Breast epithelium (tissue), 4 donors: Measurements from ENCODE around the gene LTBP2. TPM values are rescaled to one million over a fixed set of nuclear protein-coding genes. Genes with fewer than 3 reads are reported as not detected.
A peak's percentile ranks its signal among the peaks of the same experiment; 100 is the strongest.

Experiments
- DNase-seq, 2 donors: peaks; one replicate each; pipeline ENCODE4 v3.0.0-alpha.2; 2019; ENCODE audit warnings: low spot score in 2 of 2
- H3K27ac ChIP-seq, 2 donors: fragments of 200-600 bp; sonication (generic) in 1 of 2; one replicate each; pipeline ENCODE4 v1.5.1; 2016 to 2019; ENCODE audit warnings: mild to moderate bottlenecking in 1 of 2
- H3K27me3 ChIP-seq, 2 donors: fragments of 200-600 bp; sonication (generic) in 1 of 2; one replicate each; pipeline versions ENCODE4 v1.5.1 to v1.6.0; 2017 to 2019; ENCODE audit warnings: control low read depth in 1 of 2, mild to moderate bottlenecking in 1 of 2
- H3K36me3 ChIP-seq: fragments of 200-600 bp; one replicate; pipeline ENCODE4 v1.5.1; 2019
- H3K4me1 ChIP-seq, 2 donors: fragments of 200-600 bp; sonication (generic); one replicate each; pipeline ENCODE4 v1.5.1; 2016 to 2019; ENCODE audit warnings: control low read depth in 1 of 2
- H3K4me3 ChIP-seq, 3 donors: fragments of 200-600 bp; sonication (generic); 1 replicate in 2 of 3; 2 replicates in 1 of 3; pipeline ENCODE4 v1.5.1; 2016 to 2019; ENCODE audit warnings: mild to moderate bottlenecking in 3 of 3, moderate library complexity in 2 of 3
- H3K9me3 ChIP-seq, 2 donors: fragments of 200-600 bp; sonication (generic) in 1 of 2; one replicate each; pipeline ENCODE4 v1.5.1; 2016 to 2019; ENCODE audit warnings: control low read depth in 1 of 2
- POLR2A ChIP-seq: fragments of 450-650 bp; IDR thresholded peaks from one replicate; pipeline ENCODE4 v1.6.1; 2016; ENCODE audit warnings: antibody characterized with exemption, mild to moderate bottlenecking, moderate library complexity
- POLR2AphosphoS5 ChIP-seq, 3 donors: sonication (generic); formaldehyde crosslinking; IDR thresholded peaks; one replicate each; pipeline ENCODE4 v1.6.1; 2017; ENCODE audit warnings: antibody characterized with exemption in 3 of 3
- intact Hi-C: fragments of 100-400 bp; cut with DNase I; formaldehyde crosslinking; loops from one replicate; pipeline ENCODE4 v1.15.1; 2023; ENCODE audit warnings: low total_unique reads
- total RNA-seq, 3 donors: library from RNA; depleted of rRNA; stranded (reverse); fragments of >200 nt; gene quantifications; one replicate each; pipeline ENCODE4 v1.1.0, GENCODE V29; 2016
- TF ChIP-seq, protein P1 (sequence below), 3 donors: fragments of 450-650 bp; IDR thresholded peaks; one replicate each; pipeline ENCODE4 v1.5.1; 2016 to 2017; ENCODE audit warnings: antibody characterized with exemption in 3 of 3, mild to moderate bottlenecking in 3 of 3, moderate library complexity in 3 of 3

Gene LTBP2
- total RNA-seq, 3 donors from 2014 or later = 34.7 to 91.1 (median 79.0) TPM

DNA sequence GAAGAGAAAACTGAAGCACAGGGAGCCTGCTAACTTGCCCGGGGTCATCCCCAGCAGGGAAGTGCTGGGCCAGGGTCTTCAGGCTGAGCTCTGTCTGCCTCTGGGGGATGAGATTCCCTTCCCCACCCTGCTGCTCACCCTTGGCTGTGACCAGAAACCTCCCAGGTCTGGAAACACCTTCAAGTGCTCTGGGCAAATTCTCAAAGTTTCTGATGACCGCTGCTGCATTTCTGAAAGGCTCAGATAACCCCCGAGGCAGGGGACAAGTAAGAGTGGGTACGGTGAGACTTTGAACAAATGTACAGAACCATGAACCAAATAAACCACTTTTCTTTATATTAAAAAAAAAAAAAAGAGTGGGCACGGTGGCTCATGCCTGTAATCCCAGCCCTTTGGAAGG lies 41.3 kb downstream of the LTBP2 start:
- no peak overlapping the region for H3K4me3 ChIP-seq

DNA sequence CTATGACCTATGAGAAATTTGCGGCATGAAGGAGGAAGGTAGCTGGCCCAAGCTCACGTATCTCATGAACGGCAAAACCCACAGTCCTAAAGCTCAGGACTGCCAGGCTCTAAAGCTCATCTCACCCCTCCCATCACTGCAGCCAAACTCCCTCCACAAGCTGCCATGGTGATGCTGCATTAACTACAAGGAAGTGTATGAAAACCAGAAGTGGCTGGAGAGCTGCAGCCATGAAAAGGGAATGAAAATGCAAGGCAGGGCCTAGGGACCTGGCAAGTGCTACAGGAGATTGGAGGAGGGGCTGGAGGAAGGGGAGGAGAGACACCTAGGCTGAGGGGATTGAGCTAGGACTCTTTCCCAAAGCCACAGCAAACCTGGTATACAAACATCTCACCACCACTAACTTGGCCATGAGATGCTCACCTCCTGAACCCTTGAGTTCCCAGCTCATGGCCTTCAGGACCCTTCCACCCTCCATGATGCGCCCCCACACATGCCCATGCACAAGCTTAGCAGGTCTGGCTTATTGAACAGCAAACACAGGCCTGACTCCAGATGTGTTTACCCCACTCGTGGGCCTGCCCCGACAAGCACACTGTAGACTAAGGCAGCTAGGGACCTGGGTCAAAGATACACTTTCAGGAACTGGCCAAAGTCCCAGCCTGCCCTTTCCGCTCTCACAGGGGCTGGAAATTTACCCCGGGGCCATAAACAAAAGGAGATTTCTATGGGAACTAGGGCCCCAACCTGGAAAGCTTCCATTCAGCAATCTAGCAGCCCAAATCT lies 42.0 kb downstream of the LTBP2 start:
- DNase-seq = peak in 1 of 2 donors; percentile 56
- peak overlapping the region; percentile 93 to 94 for H3K27ac ChIP-seq
- H3K36me3 ChIP-seq = no peaks in the 10 kb centered on the region
- TF ChIP-seq, protein P1, sequence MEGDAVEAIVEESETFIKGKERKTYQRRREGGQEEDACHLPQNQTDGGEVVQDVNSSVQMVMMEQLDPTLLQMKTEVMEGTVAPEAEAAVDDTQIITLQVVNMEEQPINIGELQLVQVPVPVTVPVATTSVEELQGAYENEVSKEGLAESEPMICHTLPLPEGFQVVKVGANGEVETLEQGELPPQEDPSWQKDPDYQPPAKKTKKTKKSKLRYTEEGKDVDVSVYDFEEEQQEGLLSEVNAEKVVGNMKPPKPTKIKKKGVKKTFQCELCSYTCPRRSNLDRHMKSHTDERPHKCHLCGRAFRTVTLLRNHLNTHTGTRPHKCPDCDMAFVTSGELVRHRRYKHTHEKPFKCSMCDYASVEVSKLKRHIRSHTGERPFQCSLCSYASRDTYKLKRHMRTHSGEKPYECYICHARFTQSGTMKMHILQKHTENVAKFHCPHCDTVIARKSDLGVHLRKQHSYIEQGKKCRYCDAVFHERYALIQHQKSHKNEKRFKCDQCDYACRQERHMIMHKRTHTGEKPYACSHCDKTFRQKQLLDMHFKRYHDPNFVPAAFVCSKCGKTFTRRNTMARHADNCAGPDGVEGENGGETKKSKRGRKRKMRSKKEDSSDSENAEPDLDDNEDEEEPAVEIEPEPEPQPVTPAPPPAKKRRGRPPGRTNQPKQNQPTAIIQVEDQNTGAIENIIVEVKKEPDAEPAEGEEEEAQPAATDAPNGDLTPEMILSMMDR (IDR thresholded peaks at IDR 0.05) = no peak
- TF ChIP-seq POLR2AphosphoS5 (IDR thresholded peaks at IDR 0.05) (no peak), POLR2A (no peak)
- no peaks in the 10 kb centered on the region for H3K27me3 ChIP-seq
- intact Hi-C loops = no loop called here
- H3K9me3 ChIP-seq = no peaks in the 10 kb centered on the region
- H3K4me1 ChIP-seq = peaks cover 18 to 43% of the 10 kb centered on the region in 2 donors
- H3K4me3 ChIP-seq = no peak overlapping the region

More for the DNA sequence above, 41.3 kb downstream of the LTBP2 start:
- Histone ChIP-seq H3K27ac (peak overlapping the region; percentile 93 to 94), H3K27me3 (no peaks in the 10 kb centered on the region), H3K9me3 (no peaks in the 10 kb centered on the region), H3K36me3 (no peaks in the 10 kb centered on the region), H3K4me1 (peaks cover 18 to 43% of the 10 kb centered on the region in 2 donors)
- TF ChIP-seq, protein P1 (IDR thresholded peaks at IDR 0.05) = no peak
- TF ChIP-seq POLR2A = no peak
- DNase-seq = no peak
- intact Hi-C loops = no loop called here

DNA sequence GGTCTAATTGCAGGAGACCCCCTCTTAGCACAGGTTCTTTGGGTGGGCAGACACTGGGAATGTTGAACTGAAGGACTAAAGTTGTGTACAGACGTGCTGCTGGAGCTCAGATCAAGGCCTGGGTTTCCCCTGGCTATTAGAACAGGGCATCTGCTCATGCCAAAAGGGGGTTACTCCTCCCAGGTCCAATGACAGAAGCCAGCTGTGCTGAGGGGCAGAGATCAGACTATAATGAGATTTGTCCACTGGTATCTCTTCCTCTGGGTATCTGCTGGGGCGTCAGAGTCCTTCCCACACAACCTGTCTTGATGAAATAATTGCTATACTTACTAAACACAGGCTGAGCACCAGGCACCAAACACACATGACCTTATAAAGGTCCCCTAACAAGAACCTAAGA lies 42.6 kb downstream of the LTBP2 start:
- TF ChIP-seq POLR2A (no peak), POLR2AphosphoS5 (IDR thresholded peaks at IDR 0.05) (no peak)
- TF ChIP-seq, protein P1 (IDR thresholded peaks at IDR 0.05) = no peak
- Histone ChIP-seq H3K9me3 (no peaks in the 10 kb centered on the region), H3K4me1 (peaks cover 18 to 42% of the 10 kb centered on the region in 2 donors), H3K36me3 (no peaks in the 10 kb centered on the region), H3K27ac (peak overlapping the region; percentile 93 to 94), H3K4me3 (no peak overlapping the region), H3K27me3 (no peaks in the 10 kb centered on the region)
- no peak for DNase-seq
- intact Hi-C loops = no loop called here

DNA sequence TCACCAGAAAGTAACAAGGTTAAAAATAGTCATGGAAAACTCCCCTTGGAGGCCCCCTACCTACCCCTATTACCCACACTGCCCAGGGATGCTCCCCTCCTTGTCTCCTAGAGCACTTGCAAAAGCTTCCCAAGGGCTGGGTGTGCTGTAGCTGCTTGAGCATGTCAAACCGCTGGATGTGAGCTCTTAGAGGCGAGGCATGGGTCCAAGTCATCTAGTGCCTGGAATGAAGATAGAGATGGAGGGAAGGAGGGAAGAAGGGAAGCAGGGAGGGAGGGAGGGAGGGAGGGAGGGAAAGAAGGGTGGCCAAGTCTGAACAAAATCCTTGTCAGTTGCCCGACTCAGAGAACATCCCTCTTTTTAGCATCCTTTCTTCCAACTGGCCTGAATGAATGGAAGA lies 43.1 kb downstream of the LTBP2 start:
- intact Hi-C loops = no loop called here
- TF ChIP-seq POLR2A = no peak
- TF ChIP-seq, protein P1 (IDR thresholded peaks at IDR 0.05) = no peak
- no peak for TF ChIP-seq POLR2AphosphoS5 (IDR thresholded peaks at IDR 0.05)
- H3K36me3 ChIP-seq = no peaks in the 10 kb centered on the region
- no peaks in the 10 kb centered on the region for H3K9me3 ChIP-seq
- H3K27me3 ChIP-seq = no peaks in the 10 kb centered on the region
- H3K27ac ChIP-seq = peak overlapping the region; percentile 93 to 94
- DNase-seq = no peak
- peaks cover 18 to 37% of the 10 kb centered on the region in 2 donors for H3K4me1 ChIP-seq
- H3K4me3 ChIP-seq = no peak overlapping the region

DNA sequence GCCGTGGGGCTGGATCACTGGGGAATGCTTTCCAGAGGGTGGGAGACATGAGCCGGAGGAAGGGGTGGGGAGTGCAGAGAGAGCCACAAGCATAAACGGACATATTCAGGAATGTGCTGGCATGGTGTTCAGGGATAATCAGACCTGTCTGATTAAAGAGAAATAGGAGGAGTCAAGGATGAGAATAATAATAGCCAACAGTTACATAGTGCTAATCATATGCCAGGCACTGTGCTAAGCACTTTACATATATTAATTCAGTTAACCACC lies 43.7 kb downstream of the LTBP2 start:
- intact Hi-C loops = no loop called here
- no peaks in the 10 kb centered on the region for H3K36me3 ChIP-seq
- TF ChIP-seq, protein P1 (IDR thresholded peaks at IDR 0.05) = no peak
- TF ChIP-seq POLR2A = no peak
- no peak for TF ChIP-seq POLR2AphosphoS5 (IDR thresholded peaks at IDR 0.05)
- no peak for DNase-seq
- peaks cover 12 to 33% of the 10 kb centered on the region in 2 donors for H3K4me1 ChIP-seq
- H3K27ac ChIP-seq = peak overlapping the region; percentile 93 to 94
- H3K4me3 ChIP-seq = no peak overlapping the region
- H3K9me3 ChIP-seq = no peaks in the 10 kb centered on the region
- H3K27me3 ChIP-seq = no peaks in the 10 kb centered on the region
